Loucy (cell line): Measurements from ENCODE around the gene MIA2.

Source experiments
- H2AFZ ChIP-seq: fragments of 200-600 bp; sonication (generic); 2 replicates; pipeline ENCODE4 v1.6.0; 2016; ENCODE audit warnings: antibody characterized with exemption, mild to moderate bottlenecking, low read length, moderate library complexity
- H3F3A ChIP-seq: fragments of 200-600 bp; 2 replicates; pipeline ENCODE4 v1.6.0; 2016; ENCODE audit warnings: antibody characterized with exemption, low read depth, mild to moderate bottlenecking
- H3K27me3 ChIP-seq: fragments of 200-600 bp; sonication (generic); 2 replicates; pipeline ENCODE4 v1.6.1; 2014; ENCODE audit warnings: low read length, mild to moderate bottlenecking; ENCODE audit not compliant: insufficient read depth, poor library complexity, severe bottlenecking
- H3K36me3 ChIP-seq: fragments of 200-600 bp; sonication (generic); 2 replicates; pipeline ENCODE4 v1.6.1; 2016; ENCODE audit warnings: low read length; ENCODE audit not compliant: insufficient read depth
- H3K4me1 ChIP-seq: fragments of 200-600 bp; sonication (generic); 2 replicates; pipeline ENCODE4 v1.5.1; 2014; ENCODE audit warnings: low read length, mild to moderate bottlenecking; ENCODE audit not compliant: insufficient read depth, poor library complexity, severe bottlenecking
- H3K4me2 ChIP-seq: fragments of 200-600 bp; sonication (generic); 2 replicates; pipeline ENCODE4 v1.6.0; 2014; ENCODE audit warnings: antibody characterized with exemption, low read length, low read depth, mild to moderate bottlenecking; ENCODE audit not compliant: poor library complexity, severe bottlenecking
- H3K4me3 ChIP-seq: fragments of 200-600 bp; sonication (generic); 2 replicates; pipeline ENCODE4 v1.5.1; 2014; ENCODE audit warnings: low read length, mild to moderate bottlenecking, mixed read lengths; ENCODE audit not compliant: poor library complexity, severe bottlenecking
- H3K79me2 ChIP-seq: fragments of 200-600 bp; sonication (generic); 2 replicates; pipeline ENCODE4 v1.6.1; 2014; ENCODE audit warnings: low read length; ENCODE audit not compliant: insufficient read depth
- H3K9ac ChIP-seq: fragments of 200-600 bp; sonication (generic); 2 replicates; pipeline ENCODE4 v1.6.0; 2014; ENCODE audit warnings: mild to moderate bottlenecking, low read depth, low read length, moderate library complexity; ENCODE audit not compliant: poor library complexity, severe bottlenecking
- H3K9me2 ChIP-seq: fragments of 200-600 bp; sonication (generic); replicated peaks from 2 replicates; pipeline ENCODE4 v1.6.1; 2016; ENCODE audit warnings: low read depth, low read length, mixed read lengths
- H3K9me3 ChIP-seq: fragments of 200-600 bp; sonication (generic); 2 replicates; pipeline ENCODE4 v1.6.1; 2014; ENCODE audit warnings: mild to moderate bottlenecking, antibody characterized with exemption, low read length, low read depth; ENCODE audit not compliant: insufficient read depth
- H4K20me1 ChIP-seq: fragments of 200-600 bp; sonication (generic); 2 replicates; pipeline ENCODE4 v1.6.0; 2014; ENCODE audit warnings: antibody characterized with exemption, low read length, mild to moderate bottlenecking; ENCODE audit not compliant: insufficient read depth, poor library complexity, severe bottlenecking
- CTCF ChIP-seq: fragments of 200-600 bp; sonication (generic); conservative IDR thresholded peaks from 2 replicates; pipeline ENCODE4 v1.5.1; 2014; ENCODE audit warnings: mild to moderate bottlenecking, antibody characterized with exemption, low read length
- EZH2phosphoT487 ChIP-seq: fragments of 200-600 bp; IDR thresholded peaks from 2 replicates; pipeline ENCODE4 v1.6.1; 2018; ENCODE audit warnings: antibody characterized with exemption, mild to moderate bottlenecking, moderate library complexity, borderline replicate concordance

Gene MIA2

GRCh38 chr14:39376667-39377403 is 143.1 kb downstream of the MIA2 start:
- Histone ChIP-seq H3K36me3 (no peaks in the 10 kb centered on the region), H3K79me2 (no peaks in the 10 kb centered on the region), H3K4me1 (peaks cover 4% of the 10 kb centered on the region), H3K9me3 (no peaks in the 10 kb centered on the region), H3K4me2 (no peak overlapping the region), H3K27me3 (peaks cover 10% of the 10 kb centered on the region), H3K9me2 (no peaks in the 10 kb centered on the region), H3K4me3 (no peak overlapping the region), H3K9ac (no peak overlapping the region), H3F3A (no peaks in the 10 kb centered on the region), H4K20me1 (no peaks in the 10 kb centered on the region), H2AFZ (no peak overlapping the region)
- no peak for TF ChIP-seq CTCF
- TF ChIP-seq EZH2phosphoT487, result no peak

GRCh38 chr14:39381366-39381765 is 147.7 kb downstream of the MIA2 start:
- TF ChIP-seq CTCF (no peak), EZH2phosphoT487 (no peak)
- no peak overlapping the region for H3K4me2 ChIP-seq
- H3K4me3 ChIP-seq, result no peak overlapping the region
- no peaks in the 10 kb centered on the region for H3K9me3 ChIP-seq
- no peaks in the 10 kb centered on the region for H4K20me1 ChIP-seq
- peaks cover 12% of the 10 kb centered on the region for H3K4me1 ChIP-seq
- no peak overlapping the region for H2AFZ ChIP-seq
- no peaks in the 10 kb centered on the region for H3F3A ChIP-seq
- H3K9me2 ChIP-seq, result no peaks in the 10 kb centered on the region
- no peaks in the 10 kb centered on the region for H3K79me2 ChIP-seq
- no peak overlapping the region for H3K9ac ChIP-seq
- no peaks in the 10 kb centered on the region for H3K36me3 ChIP-seq
- peaks cover 13% of the 10 kb centered on the region for H3K27me3 ChIP-seq

- H3K36me3 ChIP-seq, result no peaks in the 10 kb centered on the region
- no peaks in the 10 kb centered on the region for H4K20me1 ChIP-seq
- H2AFZ ChIP-seq, result no peak overlapping the region
- H3K4me1 ChIP-seq, result peaks cover 7% of the 10 kb centered on the region
- no peak overlapping the region for H3K9ac ChIP-seq
- H3K4me3 ChIP-seq, result no peak overlapping the region
- H3K9me2 ChIP-seq, result no peaks in the 10 kb centered on the region
- no peaks in the 10 kb centered on the region for H3K9me3 ChIP-seq
- no peak overlapping the region for H3K4me2 ChIP-seq
- TF ChIP-seq CTCF, result no peak
- no peak for TF ChIP-seq EZH2phosphoT487
- no peaks in the 10 kb centered on the region for H3K79me2 ChIP-seq
- H3F3A ChIP-seq, result no peaks in the 10 kb centered on the region
- H3K27me3 ChIP-seq, result peaks cover 13% of the 10 kb centered on the region
Measured at GRCh38 chr14:39382463-39382862, 148.7 kb downstream of the MIA2 start.
